Muscle layer of duodenum (tissue), 2 donors: ENCODE measurements around the gene SIDT1.

Experiments
- H3K27ac ChIP-seq: one replicate; pipeline ENCODE4 v1.7.0; 2013; ENCODE audit warnings: mild to moderate bottlenecking, low read length
- H3K27me3 ChIP-seq: one replicate; pipeline ENCODE4 v1.7.0; 2013; ENCODE audit warnings: low read depth, mild to moderate bottlenecking, control low read depth, low read length
- H3K36me3 ChIP-seq, 2 donors: one replicate each; pipeline ENCODE4 v1.7.0; 2013; ENCODE audit warnings: low read length in 2 of 2, control low read depth in 1 of 2, mild to moderate bottlenecking in 1 of 2; ENCODE audit not compliant: insufficient read depth in 2 of 2, control insufficient read depth in 1 of 2
- H3K4me1 ChIP-seq, 2 donors: one replicate each; pipeline ENCODE4 v1.7.0; 2013; ENCODE audit warnings: low read length in 2 of 2, mild to moderate bottlenecking in 2 of 2, control low read depth in 1 of 2, moderate library complexity in 1 of 2; ENCODE audit not compliant: insufficient read depth in 2 of 2, control insufficient read depth in 1 of 2
- H3K4me3 ChIP-seq, 2 donors: one replicate each; pipeline ENCODE4 v1.7.0; 2013; ENCODE audit warnings: low read length in 2 of 2, low read depth in 1 of 2, mild to moderate bottlenecking in 1 of 2
- H3K9me3 ChIP-seq, 2 donors: one replicate each; pipeline ENCODE4 v1.7.0; 2013; ENCODE audit warnings: low read length in 2 of 2, control low read depth in 1 of 2, mild to moderate bottlenecking in 1 of 2; ENCODE audit not compliant: control insufficient read depth in 1 of 2
- donor health status: healthy.

Gene SIDT1

DNA sequence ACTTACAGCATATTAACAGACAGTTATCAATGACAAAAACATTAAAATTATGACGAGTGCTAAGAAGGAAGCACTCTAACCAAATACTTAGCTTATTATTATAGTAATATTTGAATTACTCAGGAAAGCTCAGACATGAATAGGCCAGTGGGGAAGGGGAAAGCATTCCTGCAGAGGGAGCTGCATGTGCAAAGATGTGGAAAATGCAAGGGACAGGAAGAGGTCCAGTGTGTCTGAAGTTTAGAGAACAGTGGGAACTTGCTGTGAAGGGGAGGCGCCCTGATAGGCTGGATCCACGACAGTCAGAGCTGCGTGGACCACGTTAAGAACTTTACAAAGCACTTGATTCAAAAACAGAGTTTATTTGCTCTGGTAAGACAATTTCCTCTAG lies 16.2 kb upstream of the SIDT1 start:
- Histone ChIP-seq H3K9me3 (no peaks in the 10 kb centered on the region), H3K4me3 (peak overlapping the region in 1 of 2 donors; percentile 96), H3K4me1 (peaks cover 11 to 15% of the 10 kb centered on the region in 2 donors), H3K27ac (no peak overlapping the region), H3K36me3 (no peaks in the 10 kb centered on the region), H3K27me3 (no peaks in the 10 kb centered on the region)

DNA sequence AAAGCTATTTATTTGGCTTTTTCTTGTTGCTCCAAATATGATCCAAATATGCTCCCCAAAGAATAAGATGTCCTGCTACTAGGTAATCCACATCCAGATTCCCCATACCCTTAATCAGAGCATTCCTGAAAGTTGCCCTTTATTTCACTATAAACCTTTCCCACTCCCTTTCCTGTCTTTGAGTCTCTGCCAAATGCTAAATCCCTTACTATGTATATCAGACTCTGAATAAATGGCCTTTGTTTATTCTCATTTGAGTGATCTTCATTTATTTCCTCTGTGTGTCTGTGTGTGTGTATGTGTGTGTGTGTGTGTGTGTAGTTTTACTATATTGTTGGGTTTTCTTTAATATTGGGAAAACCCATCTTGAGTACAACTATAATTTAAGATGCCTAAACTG lies 10.4 kb upstream of the SIDT1 start:
- Histone ChIP-seq H3K9me3 (no peaks in the 10 kb centered on the region), H3K4me1 (no peaks in the 10 kb centered on the region), H3K4me3 (no peak overlapping the region), H3K27ac (no peak overlapping the region), H3K36me3 (no peaks in the 10 kb centered on the region), H3K27me3 (no peaks in the 10 kb centered on the region)

DNA sequence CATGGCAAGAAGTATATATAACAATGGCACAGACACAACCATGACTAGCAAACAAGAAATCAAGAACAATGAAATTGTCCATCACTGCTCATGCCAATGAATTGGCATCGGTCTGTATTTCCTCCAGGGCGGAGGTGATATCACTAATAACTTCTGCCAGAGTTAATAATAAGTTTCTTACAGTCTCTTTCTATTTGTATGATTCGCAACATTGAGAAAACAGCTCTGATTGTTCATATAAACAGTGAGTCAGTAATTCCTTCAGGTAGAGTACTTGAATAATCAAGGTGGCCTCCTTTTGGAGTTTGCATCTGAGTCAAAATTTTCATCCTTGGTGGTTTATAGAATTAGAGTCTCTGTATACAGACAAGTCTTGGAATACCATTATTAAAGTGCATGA lies 9.1 kb upstream of the SIDT1 start:
- no peak overlapping the region for H3K4me3 ChIP-seq
- H3K27ac ChIP-seq = no peak overlapping the region
- H3K36me3 ChIP-seq = no peaks in the 10 kb centered on the region
- no peaks in the 10 kb centered on the region for H3K9me3 ChIP-seq
- H3K4me1 ChIP-seq = no peaks in the 10 kb centered on the region
- H3K27me3 ChIP-seq = no peaks in the 10 kb centered on the region

DNA sequence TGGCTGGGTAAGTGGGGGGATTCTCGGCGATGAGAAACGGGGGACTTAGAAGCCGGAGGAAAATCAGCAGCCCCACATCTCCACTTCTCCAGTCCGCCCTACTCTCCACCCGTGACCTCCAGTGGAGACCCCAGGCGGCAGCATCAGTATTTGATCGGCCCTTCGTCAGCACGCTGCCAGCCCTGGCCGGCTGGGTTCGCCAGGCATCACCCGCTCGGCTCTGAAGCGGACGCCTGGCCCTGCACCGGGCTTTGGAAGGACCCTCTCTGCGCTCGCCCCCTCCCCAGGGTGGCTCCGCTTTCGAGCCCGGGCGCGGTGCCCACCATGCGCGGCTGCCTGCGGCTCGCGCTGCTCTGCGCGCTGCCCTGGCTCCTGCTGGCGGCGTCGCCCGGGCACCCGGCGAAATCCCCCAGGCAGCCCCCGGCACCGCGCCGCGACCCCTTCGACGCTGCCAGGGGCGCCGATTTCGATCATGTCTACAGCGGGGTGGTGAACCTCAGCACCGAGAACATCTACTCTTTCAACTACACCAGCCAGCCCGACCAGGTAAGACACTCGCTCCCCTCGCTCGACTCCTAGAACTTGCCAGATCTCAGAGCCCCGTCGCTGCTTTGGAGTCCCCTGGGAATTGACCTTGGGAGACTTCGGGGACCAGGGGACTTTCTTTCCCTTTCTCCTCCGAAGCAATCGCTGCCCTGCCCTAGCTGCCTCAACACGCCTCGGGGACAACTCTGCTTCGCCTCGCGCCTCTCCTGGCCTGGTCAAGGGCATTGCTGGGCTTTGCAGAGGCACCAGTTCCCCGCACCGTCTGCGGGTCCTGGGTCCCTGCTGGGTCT lies 561 bp downstream of the SIDT1 start:
- Histone ChIP-seq H3K4me1 (peaks cover 0 to 7% of the 10 kb centered on the region in 2 donors), H3K36me3 (no peaks in the 10 kb centered on the region), H3K4me3 (peak overlapping the region; percentile 76 to 86), H3K27ac (peak overlapping the region; percentile 67), H3K9me3 (no peaks in the 10 kb centered on the region), H3K27me3 (peaks cover 9% of the 10 kb centered on the region)

DNA sequence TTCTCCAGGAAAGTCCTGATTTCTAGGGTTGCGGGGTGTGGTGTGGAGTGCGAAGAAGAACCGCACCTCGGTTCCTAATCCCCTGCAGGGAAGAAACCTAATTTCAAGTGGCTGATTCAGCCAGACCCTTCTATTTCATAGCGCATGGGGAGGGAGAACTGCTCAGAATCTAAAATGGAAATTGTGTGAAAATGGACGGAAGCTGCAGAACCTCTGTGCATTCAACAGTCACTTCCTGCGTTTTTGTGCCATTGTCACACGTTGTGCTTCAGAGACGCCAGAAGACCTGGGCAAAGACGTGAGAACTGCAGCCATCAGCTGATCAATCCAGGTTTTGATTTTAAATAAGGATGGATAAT lies 1.2 kb downstream of the SIDT1 start:
- H3K27me3 ChIP-seq = peaks cover 9% of the 10 kb centered on the region
- H3K4me1 ChIP-seq = peaks cover 0 to 7% of the 10 kb centered on the region in 2 donors

DNA sequence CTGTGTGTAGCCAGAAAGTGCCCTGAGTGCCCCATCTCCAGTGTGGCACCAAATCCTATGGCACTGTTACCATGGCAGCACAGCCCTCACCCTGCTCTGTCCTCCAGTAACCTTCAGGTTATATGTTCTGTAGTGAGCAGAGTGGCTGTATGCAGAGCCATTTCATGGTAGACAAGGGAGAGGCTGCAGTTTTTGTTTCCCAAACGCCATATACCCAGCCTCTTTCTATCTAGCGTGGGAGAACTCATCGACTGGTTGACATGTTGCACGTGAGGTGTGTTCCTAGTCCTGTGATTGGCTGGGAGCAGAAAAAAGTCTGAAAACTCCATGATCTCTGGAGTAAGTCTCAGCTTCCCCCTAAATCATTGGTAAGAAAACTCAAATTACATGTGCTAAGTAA lies 2.0 kb downstream of the SIDT1 start:
- Histone ChIP-seq H3K36me3 (no peaks in the 10 kb centered on the region), H3K9me3 (no peaks in the 10 kb centered on the region), H3K27ac (no peak overlapping the region), H3K4me1 (peaks cover 0 to 7% of the 10 kb centered on the region in 2 donors), H3K4me3 (peak overlapping the region in 1 of 2 donors; percentile 86), H3K27me3 (peaks cover 9% of the 10 kb centered on the region)

More for the DNA sequence above, 1.2 kb downstream of the SIDT1 start:
- Histone ChIP-seq H3K36me3 (no peaks in the 10 kb centered on the region), H3K27ac (no peak overlapping the region), H3K4me3 (peak overlapping the region; percentile 76 to 86), H3K9me3 (no peaks in the 10 kb centered on the region)

DNA sequence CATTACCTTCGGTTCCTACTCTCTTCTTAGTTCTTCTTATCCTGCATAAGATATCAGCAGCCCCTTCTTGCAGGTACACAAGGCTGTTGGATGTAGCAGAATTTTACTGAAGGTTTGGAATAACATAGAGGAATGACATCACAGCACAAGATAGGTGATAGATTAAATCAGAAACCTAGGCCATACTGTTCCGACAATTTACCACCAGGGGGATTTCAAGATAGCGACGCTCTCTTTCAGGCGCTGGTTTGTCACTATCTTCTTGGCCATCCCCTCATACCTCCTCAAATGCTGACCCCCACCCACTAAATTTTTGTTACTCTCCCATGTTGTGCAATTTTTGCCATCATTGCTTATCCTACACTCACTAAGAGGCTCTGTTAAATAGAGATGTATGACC lies 3.5 kb downstream of the SIDT1 start:
- H3K9me3 ChIP-seq = no peaks in the 10 kb centered on the region
- H3K27ac ChIP-seq = no peak overlapping the region
- no peak overlapping the region for H3K4me3 ChIP-seq
- H3K4me1 ChIP-seq = peaks cover 0 to 7% of the 10 kb centered on the region in 2 donors
- H3K27me3 ChIP-seq = peaks cover 9% of the 10 kb centered on the region
- H3K36me3 ChIP-seq = no peaks in the 10 kb centered on the region

DNA sequence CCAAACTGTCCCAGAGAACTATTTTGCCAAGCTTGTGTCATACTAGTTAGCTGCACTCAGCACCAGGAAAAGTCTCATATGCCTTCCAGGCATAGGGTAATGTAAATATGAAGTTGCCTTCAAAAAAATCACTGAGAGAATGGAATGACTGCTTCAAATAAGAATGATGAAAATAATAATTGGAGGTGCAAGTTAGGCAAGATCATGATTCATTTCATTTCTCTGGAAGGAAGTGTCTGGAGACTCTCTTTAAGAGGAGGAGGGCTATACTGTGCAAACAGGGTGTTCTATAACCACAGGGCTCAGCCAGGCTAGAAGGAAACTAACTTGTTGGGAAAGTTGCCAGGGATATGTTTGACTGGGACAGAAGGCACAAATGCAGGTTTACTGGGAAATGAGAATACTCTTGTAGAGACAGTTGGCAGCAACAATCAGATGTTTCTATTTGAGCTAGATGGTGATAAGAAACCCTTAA lies 4.3 kb downstream of the SIDT1 start:
- peaks cover 9% of the 10 kb centered on the region for H3K27me3 ChIP-seq
- no peak overlapping the region for H3K27ac ChIP-seq
- no peaks in the 10 kb centered on the region for H3K9me3 ChIP-seq

DNA sequence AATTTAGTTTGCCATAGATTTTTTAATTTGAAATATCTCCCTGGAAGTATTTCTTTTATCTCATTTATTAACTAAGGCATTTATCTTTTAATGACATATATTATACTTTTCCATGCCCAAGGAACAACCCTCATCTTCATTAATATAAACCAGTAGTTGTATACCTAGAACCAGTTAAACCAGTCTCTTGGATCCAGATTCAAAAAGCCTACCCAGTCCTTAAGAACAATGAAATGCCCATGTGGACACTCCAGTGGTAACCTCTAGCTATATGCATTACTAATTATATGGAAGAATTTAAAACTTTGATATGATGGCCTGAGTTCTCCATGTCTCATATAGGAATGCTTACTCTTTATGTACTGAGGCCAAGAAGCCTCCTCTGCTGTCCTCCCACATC lies 4.8 kb downstream of the SIDT1 start:
- H3K9me3 ChIP-seq = peaks cover 0 to 2% of the 10 kb centered on the region in 2 donors

More for the DNA sequence above, 4.3 kb downstream of the SIDT1 start:
- Histone ChIP-seq H3K4me1 (peaks cover 0 to 7% of the 10 kb centered on the region in 2 donors), H3K36me3 (no peaks in the 10 kb centered on the region), H3K4me3 (no peak overlapping the region)

DNA sequence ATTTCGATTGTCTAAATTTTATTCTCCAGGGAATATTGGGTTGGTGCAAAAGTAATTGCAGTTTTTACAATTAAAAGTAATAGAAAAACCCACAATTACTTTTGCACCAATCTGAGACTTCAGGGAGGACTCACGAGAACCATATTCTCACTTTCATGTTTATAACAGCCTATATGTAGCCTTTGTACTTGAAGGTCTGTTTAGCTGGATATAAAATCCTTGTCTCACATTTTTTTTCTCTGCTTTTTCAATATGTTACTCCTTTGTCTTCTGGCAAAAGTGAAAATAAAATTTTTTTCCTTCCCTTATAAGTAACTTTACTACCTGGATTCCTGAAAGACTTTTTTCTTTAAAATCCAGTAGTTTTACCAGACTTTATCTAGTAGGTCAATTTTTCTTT lies 9.2 kb downstream of the SIDT1 start:
- H3K9me3 ChIP-seq = peaks cover 2 to 3% of the 10 kb centered on the region in 2 donors
- no peak overlapping the region for H3K27ac ChIP-seq
- H3K27me3 ChIP-seq = no peaks in the 10 kb centered on the region
- H3K4me1 ChIP-seq = no peaks in the 10 kb centered on the region
- H3K4me3 ChIP-seq = no peak overlapping the region
- H3K36me3 ChIP-seq = no peaks in the 10 kb centered on the region

More for the DNA sequence above, 4.8 kb downstream of the SIDT1 start:
- H3K27ac ChIP-seq = no peak overlapping the region
- H3K4me3 ChIP-seq = no peak overlapping the region
- H3K36me3 ChIP-seq = no peaks in the 10 kb centered on the region
- peaks cover 0 to 7% of the 10 kb centered on the region in 2 donors for H3K4me1 ChIP-seq
- peaks cover 5% of the 10 kb centered on the region for H3K27me3 ChIP-seq

DNA sequence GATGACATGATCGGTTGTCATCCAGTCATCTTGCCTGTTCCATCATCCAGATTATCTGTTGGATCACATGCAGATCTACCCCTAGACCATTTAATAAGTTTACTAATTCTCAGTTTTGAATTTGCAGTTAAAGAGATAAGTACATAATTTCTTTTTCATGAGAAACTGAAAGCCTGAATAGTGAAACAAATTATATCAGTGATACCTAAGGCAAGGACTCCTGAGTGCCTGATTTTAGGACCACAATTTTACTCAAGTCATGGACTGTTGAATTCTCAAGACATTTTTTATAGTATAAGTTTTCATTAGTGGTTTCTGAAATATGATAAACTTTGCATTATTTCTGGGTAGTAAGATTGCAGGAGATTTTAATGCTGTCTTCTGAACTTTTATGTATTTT lies 13.2 kb downstream of the SIDT1 start:
- Histone ChIP-seq H3K9me3 (peaks cover 3 to 9% of the 10 kb centered on the region in 2 donors), H3K27ac (no peak overlapping the region), H3K4me1 (no peaks in the 10 kb centered on the region), H3K27me3 (no peaks in the 10 kb centered on the region), H3K36me3 (no peaks in the 10 kb centered on the region), H3K4me3 (no peak overlapping the region)
